ENCODE data around the gene HAGHL. TPM values are rescaled to one million over a fixed set of nuclear protein-coding genes. Genes with fewer than 3 reads are reported as not detected.

HAGHL gene
- total and polyA plus RNA-seq, 2 of the 8 experiments (the other 6 are each of a cell fraction or from before 2014, with no cell fraction given) = 26.6 to 26.9 TPM

DNA sequence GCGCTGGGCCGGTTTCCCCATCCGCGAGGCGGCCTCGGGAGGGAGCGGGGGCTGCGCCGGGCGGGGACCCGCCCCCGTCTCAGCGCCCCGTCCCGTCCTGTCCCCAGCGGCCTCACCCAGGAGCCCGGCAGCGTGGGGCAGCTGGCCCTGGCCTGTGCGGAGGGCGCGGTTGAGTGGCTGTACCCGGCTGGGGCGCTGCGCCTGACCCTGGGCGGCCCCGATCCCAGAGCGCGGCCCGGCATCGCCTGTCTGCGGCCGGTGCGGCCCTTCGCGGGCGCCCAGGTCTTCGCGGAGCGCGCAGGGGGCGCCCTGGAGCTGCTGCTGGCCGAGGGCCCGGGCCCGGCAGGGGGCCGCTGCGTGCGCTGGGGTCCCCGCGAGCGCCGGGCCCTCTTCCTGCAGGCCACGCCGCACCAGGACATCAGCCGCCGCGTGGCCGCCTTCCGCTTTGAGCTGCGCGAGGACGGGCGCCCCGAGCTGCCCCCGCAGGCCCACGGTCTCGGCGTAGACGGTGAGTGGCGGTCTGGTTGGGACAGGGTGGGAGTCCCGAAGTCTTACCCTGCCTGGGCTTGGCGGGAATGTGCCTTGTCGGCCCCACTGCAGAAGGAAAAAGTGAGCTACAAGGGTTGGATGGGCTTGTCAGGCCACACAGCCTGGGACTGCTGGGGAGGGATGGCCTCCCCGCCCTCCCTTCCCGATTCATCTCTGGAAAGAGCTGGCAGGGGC, 11.3 kb upstream of the HAGHL start:
- Histone ChIP-seq H2BK15ac (ENCODE audit: low read length) (no peak overlapping the region), H3K4me1 (replicated peaks in 1 of 4; ENCODE audit: control insufficient read depth in 3 of 4, insufficient read depth in 4 of 4, low read length in 3 of 4) (peaks cover 0 to 29% (median 19%) of the 10 kb centered on the region in 4 experiments; a peak in 5 of 7 replicates), H3K23ac (ENCODE audit: insufficient read length) (no peak overlapping the region), H4K8ac (ENCODE audit: extremely low read depth, insufficient read depth, low read length) (peak overlapping the region; percentile 73; the same call in 1 of the 2 replicates), H3K23me2 (ENCODE audit: low read depth, low read length) (peaks cover 17% of the 10 kb centered on the region; the same call in 1 of the 2 replicates), H4K20me1 (replicated peaks in 1 of 2; ENCODE audit: control insufficient read depth in 1 of 2, insufficient read depth in 2 of 2, low read length in 2 of 2) (peaks cover 4 to 13% of the 10 kb centered on the region in 2 experiments), H3K36me3 (ENCODE audit: control insufficient read depth in 2 of 4, insufficient read depth in 4 of 4, low read length in 3 of 4) (no peaks in the 10 kb centered on the region), H3K4me2 (ENCODE audit: insufficient read depth in 1 of 2, low read depth in 2 of 2, low read length in 2 of 2) (peak overlapping the region; percentile 53 to 83), H3K27me3 (replicated peaks in 1 of 4; ENCODE audit: control insufficient read depth in 3 of 4, extremely low read depth in 1 of 4, insufficient read depth in 3 of 4, low read length in 3 of 4) (peaks cover 0 to 44% (median 26%) of the 10 kb centered on the region in 4 experiments; a peak in 6 of 7 replicates), H3K79me1 (ENCODE audit: low read depth, low read length) (no peaks in the 10 kb centered on the region), H2AK5ac (ENCODE audit: low read depth, low read length) (no peak overlapping the region), H3K14ac (ENCODE audit: insufficient read length) (no peak overlapping the region), H2BK120ac (replicated peaks; ENCODE audit: low read depth, low read length) (no peak overlapping the region), H3K4ac (replicated peaks; ENCODE audit: insufficient read length, low read depth, low read length) (no peak overlapping the region), H3K4me3 (ENCODE audit: extremely low read depth in 1 of 4, insufficient read depth in 2 of 4, low read depth in 3 of 4, low read length in 4 of 4) (peak overlapping the region; percentile 41 to 74 (median 44); a peak in 7 of 8 replicates), H2BK20ac (ENCODE audit: low read length) (no peak overlapping the region), H3K79me2 (ENCODE audit: control insufficient read depth in 1 of 2, insufficient read depth in 2 of 2, low read length in 2 of 2) (no peaks in the 10 kb centered on the region), H4K5ac (ENCODE audit: insufficient read length, low read depth, low read length) (no peak overlapping the region), H3K56ac (replicated peaks; ENCODE audit: insufficient read length, low read depth, low read length) (no peak overlapping the region), H2BK12ac (ENCODE audit: low read depth, low read length) (no peak overlapping the region), H3K9me3 (ENCODE audit: insufficient read depth in 2 of 2, low read depth in 1 of 2, low read length in 1 of 2) (no peaks in the 10 kb centered on the region), H4K91ac (replicated peaks; ENCODE audit: insufficient read length, low read length) (no peak overlapping the region), H3K18ac (ENCODE audit: extremely low read depth, low read length) (peak overlapping the region; percentile 48), H2AFZ (ENCODE audit: low read length) (no peak overlapping the region), H3K27ac (ENCODE audit: low read depth, low read length) (no peak overlapping the region), H2BK5ac (ENCODE audit: low read depth, low read length) (no peak overlapping the region; the same call in 1 of the 2 replicates), H3K9ac (replicated peaks in 1 of 4; ENCODE audit: extremely low read depth in 1 of 4, low read depth in 3 of 4, low read length in 3 of 4) (peak overlapping the region in 1 of 4 experiments; percentile 54; a peak in 2 of 7 replicates)
- CTCF ChIA-PET (ENCODE audit: partially characterized antibody) = interaction anchor here (0.6 to 33.4 kb wide), 19 partner anchors 8 to 616 kb away, joined by 3 to 977 read pairs (median 4); partner anchors contain the start of genes ANTKMT, CCDC78, CHTF18 and CIAO3
- no peak for DNase-seq (ENCODE audit: low read depth in 1 of 2, low spot score in 2 of 2)
- POLR2A ChIA-PET (ENCODE audit: partially characterized antibody) = interaction anchor here (0.9 to 23.0 kb wide), 20 partner anchors 1 to 345 kb away, joined by 3 to 353 read pairs (median 5); partner anchors contain the start of genes ANTKMT, CCDC78, CHTF18 and CIAO3
- 4% methylated on average over 38 of the region's 74 CpGs; no CpG with 5 or more reads in 1 of the 2 experiments for WGBS, 2 experiments (ENCODE audit: extremely low coverage in 1 of 2, insufficient coverage in 1 of 2, insufficient read length in 1 of 2, insufficient replicate concordance in 2 of 2, low coverage in 1 of 2, low lambda C conversion rate in 2 of 2, missing lambda C conversion rate in 1 of 2)
- FAIRE-seq = no peak
- peak in 1 of 2 experiments; percentile 39; a peak in 2 of 4 replicates for TF ChIP-seq RAD21 (IDR thresholded peaks at IDR 0.05 in 1 of 2, conservative IDR thresholded peaks at IDR 0.05 in 1 of 2; ENCODE audit: low read depth in 2 of 2, low read length in 2 of 2)
- TF ChIP-seq CBX5 (IDR thresholded peaks at IDR 0.05; ENCODE audit: low read depth, low read length) = no peak
- no peak for TF ChIP-seq TBP (IDR thresholded peaks at IDR 0.05; ENCODE audit: low read depth, low read length)
- TF ChIP-seq, protein P1, sequence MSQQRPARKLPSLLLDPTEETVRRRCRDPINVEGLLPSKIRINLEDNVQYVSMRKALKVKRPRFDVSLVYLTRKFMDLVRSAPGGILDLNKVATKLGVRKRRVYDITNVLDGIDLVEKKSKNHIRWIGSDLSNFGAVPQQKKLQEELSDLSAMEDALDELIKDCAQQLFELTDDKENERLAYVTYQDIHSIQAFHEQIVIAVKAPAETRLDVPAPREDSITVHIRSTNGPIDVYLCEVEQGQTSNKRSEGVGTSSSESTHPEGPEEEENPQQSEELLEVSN (IDR thresholded peaks at IDR 0.05) = peak; percentile 27; the same call in 1 of the 2 replicates
- TF ChIP-seq NANOG (IDR thresholded peaks at IDR 0.05; ENCODE audit: insufficient read depth, low read depth, low read length, poor library complexity, severe bottlenecking) = no peak
- TF ChIP-seq, protein P2, sequence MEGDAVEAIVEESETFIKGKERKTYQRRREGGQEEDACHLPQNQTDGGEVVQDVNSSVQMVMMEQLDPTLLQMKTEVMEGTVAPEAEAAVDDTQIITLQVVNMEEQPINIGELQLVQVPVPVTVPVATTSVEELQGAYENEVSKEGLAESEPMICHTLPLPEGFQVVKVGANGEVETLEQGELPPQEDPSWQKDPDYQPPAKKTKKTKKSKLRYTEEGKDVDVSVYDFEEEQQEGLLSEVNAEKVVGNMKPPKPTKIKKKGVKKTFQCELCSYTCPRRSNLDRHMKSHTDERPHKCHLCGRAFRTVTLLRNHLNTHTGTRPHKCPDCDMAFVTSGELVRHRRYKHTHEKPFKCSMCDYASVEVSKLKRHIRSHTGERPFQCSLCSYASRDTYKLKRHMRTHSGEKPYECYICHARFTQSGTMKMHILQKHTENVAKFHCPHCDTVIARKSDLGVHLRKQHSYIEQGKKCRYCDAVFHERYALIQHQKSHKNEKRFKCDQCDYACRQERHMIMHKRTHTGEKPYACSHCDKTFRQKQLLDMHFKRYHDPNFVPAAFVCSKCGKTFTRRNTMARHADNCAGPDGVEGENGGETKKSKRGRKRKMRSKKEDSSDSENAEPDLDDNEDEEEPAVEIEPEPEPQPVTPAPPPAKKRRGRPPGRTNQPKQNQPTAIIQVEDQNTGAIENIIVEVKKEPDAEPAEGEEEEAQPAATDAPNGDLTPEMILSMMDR (IDR thresholded peaks at IDR 0.05; ENCODE audit: control extremely low read depth in 1 of 3, insufficient read depth in 1 of 3, low read depth in 1 of 3, low read length in 3 of 3) = peak in 2 of 3 experiments; percentile 22 to 53; a peak in 3 of 4 replicates

All from H1 (cell line).